Immature natural killer cell (primary cell): ENCODE results near the gene DHRS7B. TPM values are rescaled to one million over a fixed set of nuclear protein-coding genes. Genes with fewer than 3 reads are reported as not detected.
"Not testable (repeated sequence)": the region's sequence is repeated elsewhere in the genome, so short reads cannot be mapped to it uniquely, and the experiment has no call there.

Experiments
- DNase-seq, 3 donors: peaks; one replicate each; pipeline ENCODE4 v3.0.0; 2022; ENCODE audit warnings: mixed read lengths in 1 of 3
- H3K27ac Mint-ChIP-seq, 6 donors: one replicate each; pipeline ENCODE4 v1.8.0; 2020; ENCODE audit warnings: mixed read lengths in 6 of 6, mild to moderate bottlenecking in 5 of 6, inconsistent platforms in 4 of 6, moderate library complexity in 3 of 6
- H3K27me3 Mint-ChIP-seq, 3 donors: one replicate each; pipeline ENCODE4 v1.8.0; 2020 to 2021; ENCODE audit warnings: low read depth in 3 of 3, mild to moderate bottlenecking in 3 of 3, mixed read lengths in 3 of 3, moderate library complexity in 3 of 3, inconsistent platforms in 1 of 3
- H3K36me3 Mint-ChIP-seq, 3 donors: one replicate each; pipeline ENCODE4 v1.8.0; 2020; ENCODE audit warnings: mixed read lengths in 3 of 3, inconsistent platforms in 2 of 3, mild to moderate bottlenecking in 2 of 3
- H3K4me1 Mint-ChIP-seq, 2 donors: one replicate each; pipeline ENCODE4 v1.8.0; 2020; ENCODE audit warnings: inconsistent platforms in 2 of 2, mild to moderate bottlenecking in 2 of 2, mixed read lengths in 2 of 2, moderate library complexity in 1 of 2
- H3K4me3 Mint-ChIP-seq, 5 donors: one replicate each; pipeline ENCODE4 v1.8.0; 2020; ENCODE audit warnings: mild to moderate bottlenecking in 5 of 5, mixed read lengths in 5 of 5, inconsistent platforms in 3 of 5, moderate library complexity in 3 of 5
- H3K9me3 Mint-ChIP-seq, 6 donors: one replicate each; pipeline ENCODE4 v1.8.0; 2020; ENCODE audit warnings: mild to moderate bottlenecking in 6 of 6, mixed read lengths in 6 of 6, inconsistent platforms in 4 of 6, moderate library complexity in 3 of 6
- polyA plus RNA-seq, 3 donors: library from polyadenylated mRNA; unstranded; fragments of 300-500 nt; fragmentation: Illumina TruSeq; gene quantifications; one replicate each; pipeline ENCODE4 v1.2.3, GENCODE V29; 2021

DHRS7B gene
- polyA plus RNA-seq, 3 donors from 2014 or later: 11.3 to 15.3 (median 12.9) TPM

DNA sequence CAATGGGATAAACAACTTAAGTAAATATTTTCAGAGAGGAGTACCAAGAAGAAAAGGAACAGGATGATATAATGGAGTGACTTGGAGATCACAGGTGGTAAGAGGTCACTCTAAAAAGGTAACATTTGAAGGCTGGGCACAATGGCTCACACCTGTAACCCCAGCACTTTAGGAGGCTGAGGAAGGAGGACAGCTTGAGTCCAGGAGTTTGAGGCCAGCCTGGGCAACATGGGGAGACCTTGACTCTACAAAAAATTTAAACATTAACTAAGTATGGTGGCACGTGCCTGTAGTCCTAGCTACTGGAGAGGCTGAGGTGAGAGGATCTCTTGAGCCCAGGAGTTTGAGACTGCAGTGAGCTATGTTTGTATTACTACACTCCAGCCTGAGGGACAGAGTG lies 90.6 kb downstream of the DHRS7B start:
- Mint-ChIP-seq H3K4me3 (peak overlapping the region in 2 of 5 donors; percentile 1 to 34), H3K27me3 (peaks cover 0 to 3% (median 2%) of the 10 kb centered on the region in 3 donors), H3K27ac (no peak overlapping the region), H3K4me1 (peaks cover 34 to 35% of the 10 kb centered on the region in 2 donors), H3K36me3 (peaks cover 0 to 4% (median 4%) of the 10 kb centered on the region in 3 donors), H3K9me3 (no peaks in the 10 kb centered on the region)
- no peak for DNase-seq

DNA sequence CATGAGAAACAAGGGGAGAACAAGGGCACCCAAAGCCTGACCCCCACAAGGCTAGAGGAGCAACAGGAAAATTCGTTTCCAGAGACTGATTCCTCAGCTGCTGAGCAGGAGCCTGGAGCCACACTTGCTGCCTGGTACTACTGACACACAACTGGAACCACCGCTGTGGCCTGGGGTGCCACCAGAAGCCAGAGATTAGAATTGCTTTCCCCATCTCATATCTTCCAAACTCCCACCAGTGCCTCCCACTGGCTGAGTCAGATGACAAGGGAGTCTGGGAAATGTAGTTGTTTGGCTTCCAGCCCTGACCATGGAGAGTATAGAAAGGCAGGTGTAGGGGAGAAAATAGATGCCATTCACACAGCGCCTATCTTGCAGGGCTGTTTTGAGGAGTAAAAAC lies 91.3 kb downstream of the DHRS7B start:
- no peak overlapping the region for H3K27ac Mint-ChIP-seq
- peaks cover 0 to 7% (median 4%) of the 10 kb centered on the region in 3 donors for H3K36me3 Mint-ChIP-seq
- no peaks in the 10 kb centered on the region for H3K9me3 Mint-ChIP-seq
- H3K27me3 Mint-ChIP-seq: peaks cover 0 to 4% (median 2%) of the 10 kb centered on the region in 3 donors
- H3K4me3 Mint-ChIP-seq: no peak overlapping the region
- DNase-seq: no peak
- peaks cover 26 to 27% of the 10 kb centered on the region in 2 donors for H3K4me1 Mint-ChIP-seq

DNA sequence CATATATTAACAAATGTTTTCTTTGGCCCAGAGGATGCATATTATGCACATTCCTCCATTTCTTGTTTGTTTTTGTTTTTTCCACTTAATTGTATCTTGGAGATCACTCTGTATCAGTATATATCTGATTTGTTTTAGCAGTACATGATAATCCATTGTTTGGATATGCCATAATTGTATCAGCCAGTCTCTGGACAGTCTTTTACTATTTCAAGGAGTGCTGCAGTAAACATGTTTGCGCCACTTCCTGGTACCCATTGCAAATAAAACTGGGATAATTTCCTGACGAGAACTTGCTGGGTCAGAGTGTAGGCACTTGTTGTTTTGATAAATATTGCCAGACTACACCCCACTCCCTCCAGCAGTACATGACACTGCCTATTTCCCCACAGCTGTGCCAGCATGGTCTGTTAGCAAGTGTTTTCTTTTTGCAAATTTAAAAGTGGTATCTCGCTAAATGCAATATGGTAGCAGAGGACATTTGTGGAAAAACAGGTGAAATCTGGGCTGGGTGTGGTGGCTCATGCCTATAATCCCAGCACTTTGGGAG lies 92.1 kb downstream of the DHRS7B start:
- Mint-ChIP-seq H3K4me3 (no peak overlapping the region), H3K36me3 (peaks cover 0 to 7% (median 4%) of the 10 kb centered on the region in 3 donors), H3K9me3 (no peaks in the 10 kb centered on the region), H3K27ac (no peak overlapping the region), H3K27me3 (peaks cover 0 to 4% (median 1%) of the 10 kb centered on the region in 3 donors), H3K4me1 (peaks cover 22 to 23% of the 10 kb centered on the region in 2 donors)
- no peak for DNase-seq

DNA sequence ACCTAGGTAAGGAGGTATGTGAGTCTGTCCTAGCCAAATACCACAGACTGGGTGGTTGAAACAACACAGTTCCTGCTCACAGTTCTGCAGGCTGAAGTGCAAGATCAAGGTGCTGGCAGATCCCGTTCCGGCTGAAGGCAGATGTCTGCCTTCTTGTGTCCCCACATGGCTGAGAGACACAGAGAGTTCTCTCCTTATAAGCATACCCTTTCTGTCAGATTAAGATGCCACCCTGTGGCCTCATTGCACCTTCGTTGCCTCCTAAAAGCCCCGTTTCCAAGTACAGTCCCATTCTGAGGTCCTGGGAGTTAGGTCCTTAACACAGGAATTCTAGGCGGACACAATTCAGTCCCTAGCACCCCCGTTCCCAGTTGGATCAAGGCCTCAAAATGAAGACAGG lies 96.3 kb downstream of the DHRS7B start:
- H3K27me3 Mint-ChIP-seq: peaks cover 0 to 2% (median 0%) of the 10 kb centered on the region in 3 donors
- no peak overlapping the region for H3K27ac Mint-ChIP-seq
- H3K9me3 Mint-ChIP-seq: no peaks in the 10 kb centered on the region
- H3K36me3 Mint-ChIP-seq: peaks cover 0 to 7% (median 4%) of the 10 kb centered on the region in 3 donors
- no peak for DNase-seq
- no peaks in the 10 kb centered on the region for H3K4me1 Mint-ChIP-seq
- no peak overlapping the region for H3K4me3 Mint-ChIP-seq

DNA sequence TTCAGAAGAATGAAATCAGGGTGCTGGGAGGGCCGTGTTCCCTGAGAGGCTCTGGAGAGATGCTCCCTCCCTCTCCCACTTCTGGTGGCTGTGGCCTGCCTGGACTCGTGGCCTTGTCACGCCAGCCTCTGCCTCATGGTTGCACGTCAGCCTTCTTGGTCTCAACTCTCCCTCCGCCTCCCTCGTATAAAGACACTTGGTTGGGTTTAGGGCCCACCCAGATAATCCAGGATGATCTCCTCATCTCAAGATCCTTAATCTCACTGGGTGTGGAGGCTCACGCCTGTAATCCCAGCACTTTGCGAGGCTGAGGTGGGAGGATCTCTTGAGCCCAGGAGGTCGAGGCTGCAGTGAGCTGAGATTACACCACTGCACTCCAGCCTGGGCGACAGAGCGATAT lies 100.5 kb downstream of the DHRS7B start:
- not testable (repeated sequence) for DNase-seq, H3K4me1 Mint-ChIP-seq, H3K36me3 Mint-ChIP-seq, H3K27me3 Mint-ChIP-seq, H3K4me3 Mint-ChIP-seq, H3K9me3 Mint-ChIP-seq, H3K27ac Mint-ChIP-seq

DNA sequence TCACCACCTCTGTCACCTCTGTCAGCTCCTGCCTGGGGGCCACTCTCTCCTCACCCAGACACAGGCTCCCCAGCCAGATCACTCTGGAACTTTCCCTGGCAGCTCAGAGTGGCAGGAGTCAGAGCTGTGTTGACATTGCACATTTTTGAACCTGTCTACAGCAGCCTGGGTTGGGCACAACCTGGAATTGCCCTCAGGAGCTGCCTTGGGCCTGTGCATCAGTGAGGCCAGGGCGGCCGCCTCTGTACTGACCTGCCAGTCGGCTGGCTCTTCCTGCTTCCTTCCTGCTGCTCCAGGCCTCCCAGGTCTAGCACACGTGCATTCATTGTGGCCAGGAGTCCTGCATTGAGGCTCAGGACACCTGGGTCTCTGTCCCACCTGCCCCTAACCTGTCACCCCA lies 101.3 kb downstream of the DHRS7B start:
- Mint-ChIP-seq H3K4me1 (no peaks in the 10 kb centered on the region), H3K27me3 (peaks cover 0 to 2% (median 0%) of the 10 kb centered on the region in 3 donors)

DNA sequence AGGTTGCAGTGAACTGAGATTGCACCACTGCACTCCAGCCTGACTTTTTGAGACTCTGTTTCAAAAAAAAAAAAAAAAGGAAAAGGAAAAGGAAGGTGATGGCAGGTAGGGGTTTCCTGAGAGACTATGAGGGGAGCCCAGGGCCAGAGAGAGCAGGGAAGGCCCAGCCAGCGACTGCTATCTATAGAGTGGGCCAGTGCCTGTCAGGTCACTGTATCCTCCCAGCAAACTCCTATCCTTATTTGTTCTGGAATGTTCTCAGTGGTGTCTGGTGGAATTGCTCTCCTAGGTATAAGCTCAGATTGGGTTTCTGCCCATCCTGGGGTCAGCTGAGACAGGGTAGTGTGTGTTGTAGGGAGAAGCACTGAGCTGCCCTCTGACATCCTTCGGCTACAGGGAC lies 102.1 kb downstream of the DHRS7B start:
- Mint-ChIP-seq H3K36me3 (peaks cover 5 to 8% (median 6%) of the 10 kb centered on the region in 3 donors), H3K27ac (no peak overlapping the region), H3K4me1 (no peaks in the 10 kb centered on the region), H3K4me3 (no peak overlapping the region), H3K9me3 (no peaks in the 10 kb centered on the region), H3K27me3 (peaks cover 0 to 2% (median 0%) of the 10 kb centered on the region in 3 donors)
- DNase-seq: no peak

More for the DNA sequence above, 101.3 kb downstream of the DHRS7B start:
- no peak overlapping the region for H3K27ac Mint-ChIP-seq
- no peak overlapping the region for H3K4me3 Mint-ChIP-seq
- no peak for DNase-seq
- no peaks in the 10 kb centered on the region for H3K9me3 Mint-ChIP-seq
- H3K36me3 Mint-ChIP-seq: peaks cover 4 to 8% (median 5%) of the 10 kb centered on the region in 3 donors

DNA sequence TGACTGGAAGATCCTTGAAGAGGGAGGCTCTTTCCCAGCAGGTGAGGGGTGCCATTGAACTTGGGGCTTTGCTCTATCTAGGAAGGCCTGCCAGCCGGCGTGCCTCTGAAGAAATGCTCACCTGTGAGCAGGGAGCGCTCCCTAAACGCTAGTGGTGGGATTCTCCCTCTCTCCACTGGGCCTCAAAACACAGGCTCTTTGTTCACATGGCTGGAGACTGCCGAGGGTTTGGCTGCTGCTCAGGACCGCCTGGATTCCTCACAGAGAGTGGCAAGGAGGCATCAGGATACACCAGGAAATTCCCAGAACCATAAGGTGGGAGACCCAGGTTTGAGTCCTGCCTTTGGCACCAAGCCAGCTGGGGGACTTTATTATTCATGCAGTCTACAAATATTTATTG lies 104.8 kb downstream of the DHRS7B start:
- no peaks in the 10 kb centered on the region for H3K4me1 Mint-ChIP-seq
- H3K36me3 Mint-ChIP-seq: peaks cover 5 to 8% (median 6%) of the 10 kb centered on the region in 3 donors
- no peak overlapping the region for H3K4me3 Mint-ChIP-seq
- H3K9me3 Mint-ChIP-seq: no peaks in the 10 kb centered on the region
- H3K27ac Mint-ChIP-seq: no peak overlapping the region
- H3K27me3 Mint-ChIP-seq: peaks cover 0 to 2% (median 0%) of the 10 kb centered on the region in 3 donors
- DNase-seq: no peak

DNA sequence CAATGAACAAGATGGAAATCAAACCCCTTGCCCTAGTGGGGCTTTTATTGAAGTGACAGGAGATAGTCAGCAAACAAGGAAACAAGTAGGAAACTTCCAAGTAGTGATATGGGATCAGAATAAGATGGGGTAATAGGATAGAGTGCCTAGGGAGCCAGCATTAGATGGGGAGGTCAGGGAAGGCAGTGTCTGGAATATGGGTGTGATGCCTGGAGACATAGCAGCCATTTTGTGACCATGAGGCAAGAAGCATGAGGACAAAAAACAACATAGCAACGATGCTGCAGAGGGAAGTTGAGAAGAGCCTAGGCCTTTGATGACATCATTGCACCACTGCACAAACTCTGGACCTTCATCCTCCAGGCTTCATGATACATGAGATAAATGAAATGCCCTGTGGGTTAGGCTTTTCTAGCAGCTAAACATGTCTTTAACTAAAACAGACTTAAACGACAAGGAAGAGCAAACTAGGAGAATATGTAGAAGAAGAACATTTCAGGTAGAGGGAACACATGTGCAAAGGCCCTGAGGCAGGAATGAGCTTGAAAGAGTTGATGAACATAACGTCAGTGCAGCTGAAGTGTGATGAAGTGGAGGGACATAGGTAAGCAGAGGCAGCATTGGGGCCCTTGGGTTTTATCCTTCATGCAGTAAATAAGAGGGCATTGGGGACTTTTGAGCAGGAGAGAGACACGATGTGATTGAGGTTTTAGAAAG lies 105.4 kb downstream of the DHRS7B start:
- H3K4me1 Mint-ChIP-seq: no peaks in the 10 kb centered on the region
- no peak overlapping the region for H3K4me3 Mint-ChIP-seq
- H3K27me3 Mint-ChIP-seq: peaks cover 0 to 2% (median 0%) of the 10 kb centered on the region in 3 donors
- no peak overlapping the region for H3K27ac Mint-ChIP-seq
- DNase-seq: no peak
- peaks cover 5 to 8% (median 6%) of the 10 kb centered on the region in 3 donors for H3K36me3 Mint-ChIP-seq
- no peaks in the 10 kb centered on the region for H3K9me3 Mint-ChIP-seq

DNA sequence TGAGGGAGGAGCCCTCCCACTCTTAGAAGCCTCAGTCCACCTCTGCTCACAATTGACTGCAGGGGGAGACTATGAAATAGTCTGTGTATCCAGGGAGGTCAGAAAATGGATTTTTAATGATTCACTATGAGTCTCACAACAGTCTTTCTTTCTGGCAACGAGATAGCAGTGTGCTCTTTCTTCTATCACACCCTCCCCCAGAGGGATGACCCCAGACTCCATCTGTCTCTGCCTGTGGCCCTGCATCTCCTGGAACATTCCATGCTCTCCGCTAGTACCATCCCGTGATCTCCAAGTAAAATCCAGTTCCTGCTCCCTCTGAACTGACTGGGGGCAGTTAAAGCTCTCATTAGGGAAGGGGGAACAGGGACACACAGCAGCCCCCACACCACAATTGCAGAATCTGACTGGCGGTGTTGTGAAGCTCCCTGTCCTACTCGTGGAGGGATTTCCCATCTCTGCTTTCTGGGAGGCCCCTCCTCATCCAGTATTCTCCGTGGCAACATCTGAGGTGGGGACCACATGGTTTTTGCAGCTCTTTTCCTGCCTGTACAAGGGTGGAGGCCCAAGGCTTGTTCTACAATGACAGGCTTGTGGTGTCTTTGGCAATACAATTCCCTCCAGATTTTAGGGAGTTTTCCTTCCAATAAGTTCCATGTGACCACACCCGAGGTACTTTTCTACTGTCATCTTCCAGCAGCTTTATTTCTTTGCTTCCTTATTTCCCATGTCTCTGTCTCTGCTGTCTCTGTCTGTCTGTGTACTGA lies 107.0 kb downstream of the DHRS7B start:
- DNase-seq: no peak
- peak overlapping the region in 2 of 6 donors; percentile 19 to 37 for H3K27ac Mint-ChIP-seq
- no peaks in the 10 kb centered on the region for H3K9me3 Mint-ChIP-seq
- peaks cover 5 to 8% (median 6%) of the 10 kb centered on the region in 3 donors for H3K36me3 Mint-ChIP-seq
- H3K27me3 Mint-ChIP-seq: peaks cover 0 to 2% (median 0%) of the 10 kb centered on the region in 3 donors
- no peaks in the 10 kb centered on the region for H3K4me1 Mint-ChIP-seq
- no peak overlapping the region for H3K4me3 Mint-ChIP-seq

DNA sequence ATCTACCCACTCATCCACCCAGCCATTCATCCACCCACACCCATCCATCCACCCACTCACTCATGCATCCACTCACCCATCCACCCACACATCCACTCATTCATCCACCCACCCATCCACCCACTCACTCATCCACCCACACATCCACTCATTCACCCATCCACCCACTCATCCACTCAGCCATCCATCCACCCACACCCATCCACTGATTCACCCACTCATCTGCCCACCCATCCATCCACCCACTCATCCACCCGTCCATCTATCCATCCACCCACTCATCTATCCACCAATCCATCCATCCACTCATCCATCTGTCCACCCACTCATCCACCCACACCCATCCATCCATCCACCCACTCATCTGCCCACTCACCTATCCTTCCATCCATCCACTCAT lies 109.2 kb downstream of the DHRS7B start:
- DNase-seq: no peak
- H3K27ac Mint-ChIP-seq: no peak overlapping the region
- no peaks in the 10 kb centered on the region for H3K9me3 Mint-ChIP-seq
- H3K4me1 Mint-ChIP-seq: no peaks in the 10 kb centered on the region
- H3K4me3 Mint-ChIP-seq: no peak overlapping the region
- H3K36me3 Mint-ChIP-seq: peaks cover 5 to 8% (median 6%) of the 10 kb centered on the region in 3 donors
- H3K27me3 Mint-ChIP-seq: peaks cover 0 to 3% (median 2%) of the 10 kb centered on the region in 3 donors

DNA sequence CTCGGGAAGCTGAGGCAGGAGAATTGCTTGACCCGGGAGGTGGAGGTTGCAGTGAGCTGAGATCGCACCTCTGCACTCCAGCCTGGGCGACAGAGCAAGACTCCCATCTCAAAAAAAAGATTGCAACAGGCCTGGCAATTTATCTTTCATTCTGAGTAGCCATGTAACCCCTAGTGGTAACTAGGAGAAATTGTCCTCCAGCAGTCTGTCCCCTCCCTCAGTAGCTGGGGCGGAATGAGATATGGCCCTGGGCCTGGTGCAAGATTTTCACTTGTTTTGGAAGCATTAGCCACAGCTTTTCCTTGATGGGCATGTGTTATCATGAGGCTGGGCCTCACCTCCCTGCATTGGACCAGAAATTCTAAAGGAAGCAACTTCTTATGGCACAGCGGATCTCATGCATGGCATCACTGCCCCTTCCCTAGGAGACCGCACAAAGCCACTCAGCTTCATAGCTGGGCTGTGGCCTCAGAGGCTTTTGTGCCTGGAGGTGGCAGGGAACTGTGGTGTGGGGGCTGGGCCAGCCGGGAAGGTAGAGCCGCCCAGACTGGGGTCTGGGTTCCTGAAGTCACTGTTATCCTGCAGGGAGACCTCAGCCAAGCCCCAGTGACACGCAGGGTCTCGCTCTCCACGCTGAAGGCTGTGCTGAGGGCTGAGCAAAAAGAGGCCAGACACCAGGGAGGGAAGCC lies 113.1 kb downstream of the DHRS7B start:
- no peak for DNase-seq

DNA sequence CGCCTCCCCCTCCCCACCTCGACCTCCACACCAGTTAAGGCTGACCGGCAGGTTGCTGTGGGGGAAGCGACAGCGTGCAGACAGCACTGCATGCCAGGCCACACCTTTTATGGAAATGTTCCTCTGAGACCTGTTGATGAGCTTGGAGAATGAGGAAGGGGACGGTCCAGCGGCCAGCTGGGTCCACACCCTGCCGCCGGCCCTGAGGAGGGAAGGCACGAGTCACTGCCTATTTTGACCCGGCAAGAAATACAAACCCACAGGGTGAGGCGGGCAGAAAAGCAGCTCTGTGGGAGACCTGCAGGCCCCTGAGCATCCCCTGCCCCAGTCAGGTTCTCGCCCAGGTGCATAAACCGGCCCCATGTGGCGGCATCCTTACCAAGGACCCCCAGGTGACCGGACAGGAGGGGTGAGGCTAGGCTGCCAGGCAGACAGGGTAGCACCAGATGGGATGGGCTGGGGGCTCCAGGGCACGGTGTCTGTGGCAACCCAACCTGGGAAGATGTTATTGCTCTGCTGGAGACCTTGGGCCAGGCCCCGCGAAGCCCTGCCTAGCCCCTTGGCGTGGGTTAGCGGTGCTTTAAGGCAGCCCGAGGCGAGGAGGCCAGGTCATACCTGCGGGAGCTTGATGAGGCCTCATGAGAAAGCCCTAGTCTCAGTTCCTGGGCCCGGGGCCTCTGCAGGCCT lies 113.7 kb downstream of the DHRS7B start:
- no peak overlapping the region for H3K4me3 Mint-ChIP-seq
- no peaks in the 10 kb centered on the region for H3K36me3 Mint-ChIP-seq
- H3K4me1 Mint-ChIP-seq: peaks cover 0 to 4% of the 10 kb centered on the region in 2 donors
- H3K9me3 Mint-ChIP-seq: no peaks in the 10 kb centered on the region
- H3K27ac Mint-ChIP-seq: no peak overlapping the region
- peaks cover 0 to 5% (median 0%) of the 10 kb centered on the region in 3 donors for H3K27me3 Mint-ChIP-seq
- DNase-seq: no peak

More for the DNA sequence above, 113.1 kb downstream of the DHRS7B start:
- H3K9me3 Mint-ChIP-seq: no peaks in the 10 kb centered on the region
- H3K27me3 Mint-ChIP-seq: peaks cover 0 to 5% (median 0%) of the 10 kb centered on the region in 3 donors
- no peak overlapping the region for H3K4me3 Mint-ChIP-seq
- H3K27ac Mint-ChIP-seq: no peak overlapping the region
- H3K36me3 Mint-ChIP-seq: no peaks in the 10 kb centered on the region
- H3K4me1 Mint-ChIP-seq: peaks cover 0 to 3% of the 10 kb centered on the region in 2 donors
